ENCODE data around the gene FAM168A.
A peak's percentile ranks its signal among the peaks of the same experiment; 100 is the strongest.

FAM168A gene

GRCh38 chr11:73555615-73556014 is 42.3 kb downstream of the FAM168A start:
- Mint-ChIP-seq H3K27me3 (no peaks in the 10 kb centered on the region), H3K4me3 (no peak overlapping the region), H3K4me1 (peaks cover 11% of the 10 kb centered on the region), H3K27ac (no peak overlapping the region), H3K36me3 (ENCODE audit: low read depth) (peaks cover 4% of the 10 kb centered on the region), H3K9me3 (no peaks in the 10 kb centered on the region)
- DNase-seq (no peak), ATAC-seq (no peak)

- no peaks in the 10 kb centered on the region for H3K9me3 Mint-ChIP-seq
- H3K4me1 Mint-ChIP-seq, result peaks cover 15% of the 10 kb centered on the region
- ATAC-seq, result no peak
- H3K4me3 Mint-ChIP-seq, result no peak overlapping the region
- peaks cover 4% of the 10 kb centered on the region for H3K36me3 Mint-ChIP-seq (ENCODE audit: low read depth)
- DNase-seq, result no peak
- no peaks in the 10 kb centered on the region for H3K27me3 Mint-ChIP-seq
- H3K27ac Mint-ChIP-seq, result no peak overlapping the region
Observed at GRCh38 chr11:73554671-73555320, 43.1 kb downstream of the FAM168A start.

GRCh38 chr11:73553266-73553665 is 44.6 kb downstream of the FAM168A start:
- Mint-ChIP-seq H3K9me3 (no peaks in the 10 kb centered on the region), H3K27ac (no peak overlapping the region), H3K4me1 (peaks cover 15% of the 10 kb centered on the region), H3K27me3 (no peaks in the 10 kb centered on the region), H3K36me3 (ENCODE audit: low read depth) (peaks cover 4% of the 10 kb centered on the region), H3K4me3 (no peak overlapping the region)
- DNase-seq, result no peak
- ATAC-seq, result no peak

DNA sequence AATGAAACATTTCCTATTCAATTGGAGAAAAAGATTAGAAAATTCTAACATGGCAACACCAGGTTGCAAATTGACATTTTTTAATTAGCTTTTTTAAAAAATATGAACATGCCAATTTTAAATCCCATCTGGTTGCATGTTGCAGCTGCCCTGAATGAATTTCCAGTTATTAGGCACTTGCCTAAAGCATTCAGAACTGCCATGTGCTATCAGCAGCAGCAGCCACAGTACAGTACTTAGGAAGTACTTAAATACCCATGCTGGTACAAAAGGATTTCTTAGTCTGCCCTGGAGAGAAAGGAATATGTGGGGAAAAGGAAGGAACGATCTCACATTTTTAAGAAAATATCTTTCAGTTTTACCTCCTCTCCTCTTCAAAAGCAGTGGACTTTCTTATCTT is 46.2 kb downstream of the FAM168A start:
- Mint-ChIP-seq H3K36me3 (ENCODE audit: low read depth) (peaks cover 4% of the 10 kb centered on the region), H3K9me3 (no peaks in the 10 kb centered on the region), H3K4me1 (peaks cover 15% of the 10 kb centered on the region), H3K27me3 (no peaks in the 10 kb centered on the region), H3K27ac (no peak overlapping the region), H3K4me3 (no peak overlapping the region)
- ATAC-seq, result no peak
- no peak for DNase-seq

DNA sequence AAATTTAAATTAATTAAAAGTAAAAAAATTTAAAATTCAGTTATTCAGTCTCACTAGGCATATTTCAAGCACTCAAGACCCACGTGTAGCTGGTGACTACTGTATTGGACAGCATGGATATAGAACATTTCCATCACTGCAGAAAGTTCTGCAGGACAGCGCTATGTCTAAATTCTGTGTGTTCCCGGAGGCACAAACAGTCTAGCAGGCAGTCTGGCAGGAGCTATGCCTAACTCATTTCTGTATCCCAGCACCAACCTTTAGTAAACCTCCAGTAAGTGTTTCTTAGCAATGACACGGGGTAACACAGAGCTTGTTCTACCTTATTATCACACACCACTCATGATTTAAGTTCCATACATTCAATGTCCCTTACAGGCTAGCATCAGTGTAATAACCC is 48.5 kb downstream of the FAM168A start:
- H3K4me3 Mint-ChIP-seq, result no peak overlapping the region
- DNase-seq (no peak), ATAC-seq (no peak)
- H3K4me1 Mint-ChIP-seq, result peaks cover 11% of the 10 kb centered on the region
- no peaks in the 10 kb centered on the region for H3K27me3 Mint-ChIP-seq
- no peaks in the 10 kb centered on the region for H3K36me3 Mint-ChIP-seq (ENCODE audit: low read depth)
- H3K27ac Mint-ChIP-seq, result no peak overlapping the region
- no peaks in the 10 kb centered on the region for H3K9me3 Mint-ChIP-seq

DNA sequence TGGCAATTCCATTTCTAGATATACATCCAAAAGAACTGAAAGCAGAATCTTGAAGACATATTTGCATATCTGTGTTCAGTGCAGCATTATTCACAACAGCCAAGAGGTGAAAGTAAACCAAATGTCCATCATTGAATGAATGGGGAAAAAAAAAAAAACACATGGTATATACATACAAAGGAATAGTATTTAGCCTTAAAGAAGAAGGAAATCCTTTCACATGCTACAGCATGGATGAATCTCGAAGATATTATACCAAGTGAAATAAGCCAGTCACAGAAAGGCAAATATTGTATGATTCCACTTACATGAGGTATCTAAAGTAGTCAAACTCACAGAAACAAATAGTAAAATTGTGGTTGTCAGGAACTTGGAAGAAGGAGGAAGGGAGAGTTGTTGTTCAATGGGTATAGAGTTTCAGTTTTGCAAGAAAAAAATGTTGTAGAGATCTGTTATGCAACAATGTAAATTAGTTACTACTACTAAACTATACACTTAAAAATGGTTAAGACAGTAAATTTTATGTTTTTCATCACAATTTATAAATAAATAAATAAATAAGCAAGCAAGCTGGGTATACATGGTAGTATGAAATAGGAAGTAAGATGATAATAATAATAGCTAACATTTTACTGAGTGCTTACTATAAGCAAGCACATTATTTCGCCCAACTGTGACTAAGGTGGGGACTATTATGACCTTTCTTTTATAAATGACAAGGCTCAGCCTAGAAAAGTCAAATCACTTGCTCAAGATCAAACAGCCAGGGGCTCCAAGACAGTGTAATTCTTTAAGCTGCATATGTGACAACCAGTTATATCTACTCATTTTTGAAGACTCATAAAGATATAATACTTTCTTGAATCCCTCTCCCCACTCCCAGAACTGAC is 50.0 kb downstream of the FAM168A start:
- Mint-ChIP-seq H3K27ac (no peak overlapping the region), H3K4me3 (no peak overlapping the region), H3K36me3 (ENCODE audit: low read depth) (no peaks in the 10 kb centered on the region), H3K4me1 (peaks cover 11% of the 10 kb centered on the region), H3K27me3 (no peaks in the 10 kb centered on the region), H3K9me3 (no peaks in the 10 kb centered on the region)
- DNase-seq (no peak), ATAC-seq (peak; percentile 46)

- Mint-ChIP-seq H3K4me3 (no peak overlapping the region), H3K27me3 (no peaks in the 10 kb centered on the region), H3K4me1 (peaks cover 19% of the 10 kb centered on the region), H3K36me3 (ENCODE audit: low read depth) (no peaks in the 10 kb centered on the region), H3K9me3 (no peaks in the 10 kb centered on the region), H3K27ac (no peak overlapping the region)
- ATAC-seq (no peak), DNase-seq (no peak)
Observed at GRCh38 chr11:73542175-73542574, 55.7 kb downstream of the FAM168A start.

GRCh38 chr11:73539506-73540084 is 58.3 kb downstream of the FAM168A start:
- ATAC-seq, result no peak
- Mint-ChIP-seq H3K27ac (no peak overlapping the region), H3K27me3 (no peaks in the 10 kb centered on the region), H3K4me1 (peaks cover 19% of the 10 kb centered on the region), H3K9me3 (no peaks in the 10 kb centered on the region), H3K4me3 (no peak overlapping the region), H3K36me3 (ENCODE audit: low read depth) (peaks cover 3% of the 10 kb centered on the region)
- no peak for DNase-seq

GRCh38 chr11:73538381-73538872 is 59.5 kb downstream of the FAM168A start:
- peaks cover 3% of the 10 kb centered on the region for H3K36me3 Mint-ChIP-seq (ENCODE audit: low read depth)
- H3K4me3 Mint-ChIP-seq, result no peak overlapping the region
- no peaks in the 10 kb centered on the region for H3K27me3 Mint-ChIP-seq
- peak overlapping the region; percentile 12 for H3K27ac Mint-ChIP-seq
- H3K9me3 Mint-ChIP-seq, result no peaks in the 10 kb centered on the region
- H3K4me1 Mint-ChIP-seq, result peaks cover 19% of the 10 kb centered on the region
- DNase-seq (no peak), ATAC-seq (peak; percentile 61)

DNA sequence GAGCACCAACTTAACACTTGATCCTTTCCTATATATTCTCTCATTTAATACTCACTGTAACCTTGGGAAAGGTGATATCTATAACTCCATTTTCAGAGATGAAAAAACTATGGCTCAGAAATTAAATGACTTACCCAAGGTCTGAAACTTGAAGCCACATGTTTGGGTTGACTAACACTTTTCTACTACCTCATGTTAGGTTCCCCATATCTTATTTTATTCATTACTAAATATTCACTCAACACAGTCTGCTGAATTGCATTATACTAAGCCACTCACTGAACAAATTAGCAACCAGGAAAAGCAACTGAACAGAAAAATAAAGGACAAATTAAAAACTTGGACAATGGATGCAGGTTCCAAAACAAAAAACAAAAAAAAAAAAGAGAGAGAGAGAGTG is 59.9 kb downstream of the FAM168A start:
- DNase-seq (no peak), ATAC-seq (no peak)
- Mint-ChIP-seq H3K4me1 (peaks cover 19% of the 10 kb centered on the region), H3K36me3 (ENCODE audit: low read depth) (peaks cover 3% of the 10 kb centered on the region), H3K27me3 (no peaks in the 10 kb centered on the region), H3K4me3 (no peak overlapping the region), H3K9me3 (no peaks in the 10 kb centered on the region), H3K27ac (peak overlapping the region; percentile 12)

DNA sequence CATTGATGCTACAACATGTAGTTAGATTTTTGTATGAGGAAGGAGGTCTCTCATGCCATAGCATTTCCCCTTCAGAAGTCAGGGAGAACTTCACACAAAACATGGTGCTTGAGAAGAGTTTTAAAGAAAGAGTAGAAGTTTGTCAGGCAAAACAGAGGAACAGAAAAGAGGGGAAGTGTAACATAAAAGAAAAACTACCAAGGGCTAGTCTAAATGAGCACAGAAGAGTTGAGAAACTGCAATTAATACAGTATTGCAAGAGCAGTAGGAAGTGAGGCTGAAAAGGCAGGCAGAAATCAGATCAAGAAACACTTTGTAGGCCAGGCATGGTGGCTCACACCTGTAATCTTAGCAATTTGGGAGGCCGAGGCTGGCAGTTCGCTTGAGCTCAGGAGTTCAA is 61.0 kb downstream of the FAM168A start:
- H3K36me3 Mint-ChIP-seq (ENCODE audit: low read depth), result peaks cover 3% of the 10 kb centered on the region
- H3K27me3 Mint-ChIP-seq, result no peaks in the 10 kb centered on the region
- H3K9me3 Mint-ChIP-seq, result no peaks in the 10 kb centered on the region
- DNase-seq (no peak), ATAC-seq (no peak)
- H3K4me1 Mint-ChIP-seq, result peaks cover 21% of the 10 kb centered on the region
- H3K4me3 Mint-ChIP-seq, result no peak overlapping the region
- no peak overlapping the region for H3K27ac Mint-ChIP-seq

DNA sequence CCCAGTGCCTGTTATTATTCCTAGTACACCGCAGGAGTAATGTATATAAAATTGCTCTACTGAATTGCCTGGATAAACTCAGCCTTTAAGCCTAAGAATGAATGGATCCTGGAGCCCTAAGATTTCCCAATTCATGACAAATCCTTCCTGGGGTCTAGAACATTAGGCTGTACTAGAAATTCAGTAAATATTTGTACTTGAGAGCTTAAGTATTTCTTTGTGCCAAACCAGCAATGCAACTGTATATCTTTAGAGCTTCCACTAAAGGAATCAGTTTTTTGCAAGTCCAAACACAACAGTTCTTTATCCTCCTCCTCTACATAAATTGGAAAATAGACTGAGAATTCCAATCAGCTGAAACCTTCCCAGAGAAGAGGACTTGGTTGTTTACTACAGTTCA is 65.6 kb downstream of the FAM168A start:
- no peaks in the 10 kb centered on the region for H3K9me3 Mint-ChIP-seq
- H3K4me1 Mint-ChIP-seq, result peaks cover 24% of the 10 kb centered on the region
- H3K27ac Mint-ChIP-seq, result no peak overlapping the region
- H3K4me3 Mint-ChIP-seq, result no peak overlapping the region
- no peak for DNase-seq
- ATAC-seq, result no peak
- no peaks in the 10 kb centered on the region for H3K27me3 Mint-ChIP-seq
- H3K36me3 Mint-ChIP-seq (ENCODE audit: low read depth), result peaks cover 3% of the 10 kb centered on the region

- Mint-ChIP-seq H3K9me3 (no peaks in the 10 kb centered on the region), H3K27me3 (no peaks in the 10 kb centered on the region), H3K4me3 (no peak overlapping the region), H3K4me1 (peaks cover 31% of the 10 kb centered on the region), H3K36me3 (ENCODE audit: low read depth) (no peaks in the 10 kb centered on the region), H3K27ac (no peak overlapping the region)
- DNase-seq (no peak), ATAC-seq (no peak)
Observed at GRCh38 chr11:73531386-73531785, 66.5 kb downstream of the FAM168A start.

GRCh38 chr11:73530109-73530508 is 67.8 kb downstream of the FAM168A start:
- H3K27me3 Mint-ChIP-seq, result no peaks in the 10 kb centered on the region
- DNase-seq (no peak), ATAC-seq (no peak)
- no peak overlapping the region for H3K4me3 Mint-ChIP-seq
- H3K4me1 Mint-ChIP-seq, result peaks cover 32% of the 10 kb centered on the region
- no peak overlapping the region for H3K27ac Mint-ChIP-seq
- no peaks in the 10 kb centered on the region for H3K36me3 Mint-ChIP-seq (ENCODE audit: low read depth)
- no peaks in the 10 kb centered on the region for H3K9me3 Mint-ChIP-seq

DNA sequence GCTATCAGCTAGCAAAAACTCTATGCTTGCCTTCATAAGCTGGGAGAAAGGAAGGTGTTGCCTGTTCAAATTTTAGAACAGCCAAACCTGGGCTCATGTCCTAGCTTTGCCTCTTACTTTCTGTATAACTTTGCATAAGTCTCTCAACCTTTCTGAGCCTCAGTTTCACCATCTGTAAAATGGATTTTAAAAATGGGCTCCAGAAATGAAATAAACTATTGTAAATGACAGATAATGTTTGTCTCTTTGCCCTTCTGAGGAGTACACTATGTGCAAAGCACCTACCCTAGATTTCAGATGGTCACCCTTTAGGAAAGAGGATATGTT is 68.7 kb downstream of the FAM168A start:
- H3K4me3 Mint-ChIP-seq, result no peak overlapping the region
- no peak for DNase-seq
- H3K4me1 Mint-ChIP-seq, result peaks cover 32% of the 10 kb centered on the region
- no peaks in the 10 kb centered on the region for H3K27me3 Mint-ChIP-seq
- no peak overlapping the region for H3K27ac Mint-ChIP-seq
- no peak for ATAC-seq
- no peaks in the 10 kb centered on the region for H3K9me3 Mint-ChIP-seq
- H3K36me3 Mint-ChIP-seq (ENCODE audit: low read depth), result no peaks in the 10 kb centered on the region
